ENCODE data around the gene ZNF493. TPM values are rescaled to one million over a fixed set of nuclear protein-coding genes. Genes with fewer than 3 reads are reported as not detected.

ZNF493 gene
- total and polyA plus RNA-seq, 3 experiments from 2014 or later, result 13.3 to 15.7 (median 15.1) TPM

GRCh38 chr19:21466627-21467026 lies 69.7 kb downstream of the ZNF493 start:
- CTCF ChIA-PET, result no interaction called here
- Mint-ChIP-seq H3K36me3 (peaks cover 0 to 8% (median 2%) of the 10 kb centered on the region in 3 donors), H3K4me3 (no peak overlapping the region), H3K27ac (no peak overlapping the region), H3K4me1 (peaks cover 5 to 6% (median 6%) of the 10 kb centered on the region in 3 donors), H3K9me3 (peaks cover 3 to 20% (median 12%) of the 10 kb centered on the region in 5 donors), H3K27me3 (peaks cover 7 to 18% of the 10 kb centered on the region in 2 donors)
- no peaks in the 10 kb centered on the region for H3K36me3 ChIP-seq (ENCODE audit: insufficient read depth, low read length)
- H3K4me1 ChIP-seq (ENCODE audit: insufficient read depth, low read length), result no peaks in the 10 kb centered on the region
- no peaks in the 10 kb centered on the region for H3K27me3 ChIP-seq (ENCODE audit: insufficient read depth, low read length, poor library complexity, severe bottlenecking)
- H3K9me3 ChIP-seq (ENCODE audit: low read length), result no peaks in the 10 kb centered on the region
- no peak overlapping the region for H3K27ac ChIP-seq (ENCODE audit: low read depth, low read length)
- POLR2A ChIA-PET, result no interaction called here
- DNase-seq, result no peak
- H3K4me3 ChIP-seq (ENCODE audit: low read length), result no peak overlapping the region

GRCh38 chr19:21468791-21469190 lies 71.9 kb downstream of the ZNF493 start:
- Histone ChIP-seq H3K36me3 (ENCODE audit: insufficient read depth, low read length) (no peaks in the 10 kb centered on the region), H3K9me3 (ENCODE audit: low read length) (no peaks in the 10 kb centered on the region), H3K27ac (ENCODE audit: low read depth, low read length) (no peak overlapping the region), H3K27me3 (ENCODE audit: insufficient read depth, low read length, poor library complexity, severe bottlenecking) (no peaks in the 10 kb centered on the region), H3K4me3 (ENCODE audit: low read length) (no peak overlapping the region), H3K4me1 (ENCODE audit: insufficient read depth, low read length) (no peaks in the 10 kb centered on the region)
- POLR2A ChIA-PET, result no interaction called here
- Mint-ChIP-seq H3K27ac (no peak overlapping the region), H3K9me3 (peaks cover 3 to 9% (median 4%) of the 10 kb centered on the region in 5 donors), H3K27me3 (peaks cover 7 to 9% of the 10 kb centered on the region in 2 donors), H3K36me3 (peaks cover 0 to 5% (median 0%) of the 10 kb centered on the region in 3 donors), H3K4me1 (peaks cover 2 to 3% (median 2%) of the 10 kb centered on the region in 3 donors), H3K4me3 (no peak overlapping the region)
- DNase-seq, result no peak
- CTCF ChIA-PET, result no interaction called here

GRCh38 chr19:21472507-21472906 lies 75.6 kb downstream of the ZNF493 start:
- Histone ChIP-seq H3K36me3 (ENCODE audit: insufficient read depth, low read length) (no peaks in the 10 kb centered on the region), H3K27ac (ENCODE audit: low read depth, low read length) (no peak overlapping the region), H3K9me3 (ENCODE audit: low read length) (no peaks in the 10 kb centered on the region), H3K4me1 (ENCODE audit: insufficient read depth, low read length) (no peaks in the 10 kb centered on the region), H3K27me3 (ENCODE audit: insufficient read depth, low read length, poor library complexity, severe bottlenecking) (no peaks in the 10 kb centered on the region), H3K4me3 (ENCODE audit: low read length) (no peak overlapping the region)
- peaks cover 0 to 2% (median 0%) of the 10 kb centered on the region in 5 donors for H3K9me3 Mint-ChIP-seq
- peaks cover 0 to 7% (median 2%) of the 10 kb centered on the region in 3 donors for H3K4me1 Mint-ChIP-seq
- ChIA-PET CTCF (no interaction called here), POLR2A (no interaction called here)
- peaks cover 0 to 4% (median 0%) of the 10 kb centered on the region in 3 donors for H3K36me3 Mint-ChIP-seq
- H3K27me3 Mint-ChIP-seq, result peaks cover 18 to 23% of the 10 kb centered on the region in 2 donors
- no peak overlapping the region for H3K4me3 Mint-ChIP-seq
- DNase-seq, result no peak
- no peak overlapping the region for H3K27ac Mint-ChIP-seq

- peaks cover 18 to 23% of the 10 kb centered on the region in 2 donors for H3K27me3 Mint-ChIP-seq
- peak; percentile 21 to 72 (median 58) for DNase-seq
- H3K36me3 ChIP-seq (ENCODE audit: insufficient read depth, low read length), result no peaks in the 10 kb centered on the region
- no peak overlapping the region for H3K27ac Mint-ChIP-seq
- peaks cover 0 to 7% (median 2%) of the 10 kb centered on the region in 3 donors for H3K4me1 Mint-ChIP-seq
- H3K9me3 Mint-ChIP-seq, result peaks cover 0 to 2% (median 0%) of the 10 kb centered on the region in 5 donors
- no peaks in the 10 kb centered on the region for H3K9me3 ChIP-seq (ENCODE audit: low read length)
- H3K27ac ChIP-seq (ENCODE audit: low read depth, low read length), result no peak overlapping the region
- no peaks in the 10 kb centered on the region for H3K4me1 ChIP-seq (ENCODE audit: insufficient read depth, low read length)
- peaks cover 0 to 4% (median 0%) of the 10 kb centered on the region in 3 donors for H3K36me3 Mint-ChIP-seq
- ChIA-PET CTCF (no interaction called here), POLR2A (no interaction called here)
- H3K4me3 ChIP-seq (ENCODE audit: low read length), result peak overlapping the region; percentile 43
- no peaks in the 10 kb centered on the region for H3K27me3 ChIP-seq (ENCODE audit: insufficient read depth, low read length, poor library complexity, severe bottlenecking)
- peak overlapping the region in 5 of 7 donors; percentile 40 to 79 (median 51) for H3K4me3 Mint-ChIP-seq
These were observed 77.8 kb downstream of the ZNF493 start for GRCh38 chr19:21474671-21475181.

Other genes starting within 250 kb of the ZNF493 start
- 10 to 100 TPM; 11.5 to 13.3 TPM for gene ZNF708, start 67.7 kb upstream of the ZNF493 start, total RNA-seq
- 8.0 TPM for gene ZNF708, start 67.7 kb upstream of the ZNF493 start, polyA plus RNA-seq
- gene ZNF738, start 38.1 kb upstream of the ZNF493 start, total RNA-seq, result 1 to 10 TPM; 8.3 to 8.4 TPM
- gene ZNF738, start 38.1 kb upstream of the ZNF493 start, polyA plus RNA-seq, result 4.2 TPM
- 1 to 10 TPM; 8.5 to 9.0 TPM for gene ZNF429, start 108.5 kb downstream of the ZNF493 start, total RNA-seq
- 34.3 TPM for gene ZNF429, start 108.5 kb downstream of the ZNF493 start, polyA plus RNA-seq